ENCODE data around the gene STBD1. TPM values are rescaled to one million over a fixed set of nuclear protein-coding genes. Genes with fewer than 3 reads are reported as not detected.

The STBD1 gene
- total and polyA plus RNA-seq, 7 donors, result 11.7 to 59.7 (median 44.9) TPM

GRCh38 chr4:76265631-76266218 lies 40.8 kb upstream of the STBD1 start:
- ATAC-seq (no peak), DNase-seq (no peak)
- H3K9me3 ChIP-seq, result no peaks in the 10 kb centered on the region
- intact Hi-C loops (cut with DNase I), result no loop called here
- H3K27me3 ChIP-seq (ENCODE audit: insufficient read depth in 3 of 3, low read length in 2 of 3), result no peaks in the 10 kb centered on the region
- no peak overlapping the region for H3K27ac ChIP-seq
- H3K4me1 ChIP-seq, result no peaks in the 10 kb centered on the region
- no peak overlapping the region for H3K4me3 ChIP-seq
- WGBS, 3 donors, result 81 to 84% (median 84%) methylated on average over 6 of the region's 6 CpGs
- TF ChIP-seq CTCF (IDR thresholded peaks at IDR 0.05), result no peak
- H3K36me3 ChIP-seq (ENCODE audit: insufficient read depth in 1 of 2, low read depth in 1 of 2), result peaks cover 0 to 34% of the 10 kb centered on the region in 2 donors

GRCh38 chr4:76266627-76267026 lies 39.9 kb upstream of the STBD1 start:
- no peak for TF ChIP-seq CTCF (IDR thresholded peaks at IDR 0.05)
- peaks cover 0 to 34% of the 10 kb centered on the region in 2 donors for H3K36me3 ChIP-seq (ENCODE audit: insufficient read depth in 1 of 2, low read depth in 1 of 2)
- H3K4me3 ChIP-seq, result no peak overlapping the region
- no peaks in the 10 kb centered on the region for H3K27me3 ChIP-seq (ENCODE audit: insufficient read depth in 3 of 3, low read length in 2 of 3)
- H3K27ac ChIP-seq, result no peak overlapping the region
- ATAC-seq, result no peak
- H3K9me3 ChIP-seq, result no peaks in the 10 kb centered on the region
- no peaks in the 10 kb centered on the region for H3K4me1 ChIP-seq
- DNase-seq, result no peak
- 67 to 74% (median 73%) methylated on average over 3 of the region's 3 CpGs for WGBS, 3 donors
- intact Hi-C loops (cut with DNase I), result no loop called here

DNA sequence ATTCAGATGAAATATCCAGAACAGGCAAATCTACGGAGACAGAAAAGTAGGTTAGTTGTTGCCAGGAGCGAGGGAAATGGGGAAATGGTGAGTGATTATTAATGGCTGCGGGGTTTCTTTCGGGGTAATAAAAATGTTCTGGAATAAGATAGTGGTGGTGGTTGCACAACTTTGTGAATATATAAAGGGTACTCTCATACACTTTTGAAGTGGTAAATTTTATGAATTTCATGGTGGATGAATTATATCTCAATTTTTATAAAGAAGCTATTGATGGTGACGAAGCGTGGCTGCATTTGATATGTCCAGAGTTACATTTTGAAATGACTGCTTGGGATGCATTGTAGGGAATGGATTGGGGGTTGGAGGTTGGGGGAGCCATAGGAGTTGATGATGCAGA lies 38.7 kb upstream of the STBD1 start:
- H3K27me3 ChIP-seq (ENCODE audit: insufficient read depth in 3 of 3, low read length in 2 of 3), result no peaks in the 10 kb centered on the region
- intact Hi-C loops (cut with DNase I), result no loop called here
- TF ChIP-seq CTCF (IDR thresholded peaks at IDR 0.05), result no peak
- peaks cover 0 to 34% of the 10 kb centered on the region in 2 donors for H3K36me3 ChIP-seq (ENCODE audit: insufficient read depth in 1 of 2, low read depth in 1 of 2)
- H3K4me3 ChIP-seq, result no peak overlapping the region
- ATAC-seq (no peak), DNase-seq (no peak)
- WGBS, 3 donors, result 79 to 87% (median 86%) methylated on average over 6 of the region's 6 CpGs
- no peaks in the 10 kb centered on the region for H3K4me1 ChIP-seq
- no peaks in the 10 kb centered on the region for H3K9me3 ChIP-seq
- no peak overlapping the region for H3K27ac ChIP-seq

- Histone ChIP-seq H3K4me3 (no peak overlapping the region), H3K4me1 (no peaks in the 10 kb centered on the region), H3K27ac (no peak overlapping the region), H3K36me3 (ENCODE audit: insufficient read depth in 1 of 2, low read depth in 1 of 2) (peaks cover 0 to 15% of the 10 kb centered on the region in 2 donors), H3K9me3 (no peaks in the 10 kb centered on the region), H3K27me3 (ENCODE audit: insufficient read depth in 3 of 3, low read length in 2 of 3) (no peaks in the 10 kb centered on the region)
- ATAC-seq, result no peak
- DNase-seq, result no peak
- intact Hi-C loops (cut with DNase I), result no loop called here
- 85 to 88% (median 88%) methylated on average over 11 of the region's 11 CpGs for WGBS, 3 donors
- TF ChIP-seq CTCF (IDR thresholded peaks at IDR 0.05), result no peak
These were observed 36.0 kb upstream of the STBD1 start for GRCh38 chr4:76270244-76271175.
